Measurements from ENCODE around the gene PRKG1. TPM values are rescaled to one million over a fixed set of nuclear protein-coding genes. Genes with fewer than 3 reads are reported as not detected.
A peak's percentile ranks its signal among the peaks of the same experiment; 100 is the strongest.

PRKG1 gene
- total RNA-seq, 1 donor from 2014 or later, result 0.17 TPM

- no peak overlapping the region for H3K4me3 ChIP-seq (ENCODE audit: low read depth, low read length)
- no peak for TF ChIP-seq CTCF (conservative IDR thresholded peaks at IDR 0.05; ENCODE audit: low read depth, low read length)
- no peak for DNase-seq (ENCODE audit: low read depth)
Observed at GRCh38 chr10:52135101-52135500, 1060.8 kb downstream of the PRKG1 start.

GRCh38 chr10:52136921-52137320, 1062.6 kb downstream of the PRKG1 start:
- no peak overlapping the region for H3K4me3 ChIP-seq (ENCODE audit: low read depth, low read length)
- no peak for TF ChIP-seq CTCF (conservative IDR thresholded peaks at IDR 0.05; ENCODE audit: low read depth, low read length)
- DNase-seq (ENCODE audit: low read depth), result no peak

GRCh38 chr10:52143338-52143737, 1069.1 kb downstream of the PRKG1 start:
- no peak for TF ChIP-seq CTCF (conservative IDR thresholded peaks at IDR 0.05; ENCODE audit: low read depth, low read length)
- no peak for DNase-seq (ENCODE audit: low read depth)

GRCh38 chr10:52145636-52146035, 1071.3 kb downstream of the PRKG1 start:
- TF ChIP-seq CTCF (conservative IDR thresholded peaks at IDR 0.05; ENCODE audit: low read depth, low read length), result no peak
- DNase-seq (ENCODE audit: low read depth), result no peak
- H3K4me3 ChIP-seq (ENCODE audit: low read depth, low read length), result no peak overlapping the region

More at GRCh38 chr10:52143338-52143737, 1069.1 kb downstream of the PRKG1 start:
- no peak overlapping the region for H3K4me3 ChIP-seq (ENCODE audit: low read depth, low read length)

- no peak for TF ChIP-seq CTCF (conservative IDR thresholded peaks at IDR 0.05; ENCODE audit: low read depth, low read length)
- peak; percentile 70 for DNase-seq (ENCODE audit: low read depth)
- H3K4me3 ChIP-seq (ENCODE audit: low read depth, low read length), result no peak overlapping the region
Observed at GRCh38 chr10:52146766-52147165, 1072.5 kb downstream of the PRKG1 start.

GRCh38 chr10:52170776-52171175, 1096.5 kb downstream of the PRKG1 start:
- TF ChIP-seq CTCF (conservative IDR thresholded peaks at IDR 0.05; ENCODE audit: low read depth, low read length), result no peak
- no peak for DNase-seq (ENCODE audit: low read depth)
- no peak overlapping the region for H3K4me3 ChIP-seq (ENCODE audit: low read depth, low read length)

- no peak for DNase-seq (ENCODE audit: low read depth)
- no peak overlapping the region for H3K4me3 ChIP-seq (ENCODE audit: low read depth, low read length)
- peak; percentile 4 for TF ChIP-seq CTCF (conservative IDR thresholded peaks at IDR 0.05; ENCODE audit: low read depth, low read length)
Observed at GRCh38 chr10:52172581-52172980, 1098.3 kb downstream of the PRKG1 start.

All from epithelial cell of proximal tubule (primary cell).